HG03045 (cell line): ENCODE data around the gene RALGPS1.

Experiments used
- ATAC-seq: cut with Tn5 transposase; IDR thresholded peaks from one replicate; pipeline ENCODE4 v1.9.1; 2021; ENCODE audit warnings: mild to moderate bottlenecking, moderate library complexity; ENCODE audit not compliant: unreplicated experiment

RALGPS1 gene

DNA sequence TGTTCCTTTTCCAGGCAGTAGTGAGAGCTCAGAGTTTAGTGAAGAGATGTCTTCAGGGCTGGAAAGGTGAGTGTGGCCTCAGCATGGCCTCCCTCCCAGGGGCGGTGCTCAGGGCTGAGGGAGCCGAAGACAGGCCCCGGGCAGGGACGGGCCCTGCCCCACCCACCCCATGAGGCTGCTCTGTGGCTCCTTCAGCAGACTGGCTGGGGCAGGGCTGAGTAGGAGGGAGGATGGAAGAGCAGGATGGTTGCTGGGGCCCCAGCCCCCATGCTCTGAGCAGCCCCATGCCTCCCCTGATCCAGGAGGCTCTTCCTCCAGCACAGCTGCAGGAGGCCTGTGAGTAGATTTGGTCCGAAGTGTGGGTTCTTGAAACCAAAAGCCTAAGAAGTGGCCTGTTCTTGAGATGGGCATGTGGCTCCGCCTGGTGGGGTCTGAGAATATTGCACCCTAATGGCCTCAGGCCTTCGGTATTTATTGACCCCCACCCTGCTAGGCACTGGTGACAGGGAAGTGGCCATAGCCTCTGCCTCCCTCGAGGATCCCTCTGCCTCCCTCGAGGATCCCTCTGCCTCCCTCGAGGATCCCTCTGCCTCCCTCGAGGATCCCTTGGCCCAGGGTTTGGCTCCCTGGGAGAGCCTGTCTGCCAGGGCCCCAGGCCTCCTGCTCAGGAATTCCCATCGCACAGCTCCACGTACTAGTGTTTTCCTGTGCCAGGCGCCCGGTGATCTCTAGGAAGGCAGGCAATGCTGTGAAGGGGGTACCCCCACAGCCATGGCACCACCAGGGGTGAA, 284.6 kb downstream of the RALGPS1 start:
- no peak for ATAC-seq

DNA sequence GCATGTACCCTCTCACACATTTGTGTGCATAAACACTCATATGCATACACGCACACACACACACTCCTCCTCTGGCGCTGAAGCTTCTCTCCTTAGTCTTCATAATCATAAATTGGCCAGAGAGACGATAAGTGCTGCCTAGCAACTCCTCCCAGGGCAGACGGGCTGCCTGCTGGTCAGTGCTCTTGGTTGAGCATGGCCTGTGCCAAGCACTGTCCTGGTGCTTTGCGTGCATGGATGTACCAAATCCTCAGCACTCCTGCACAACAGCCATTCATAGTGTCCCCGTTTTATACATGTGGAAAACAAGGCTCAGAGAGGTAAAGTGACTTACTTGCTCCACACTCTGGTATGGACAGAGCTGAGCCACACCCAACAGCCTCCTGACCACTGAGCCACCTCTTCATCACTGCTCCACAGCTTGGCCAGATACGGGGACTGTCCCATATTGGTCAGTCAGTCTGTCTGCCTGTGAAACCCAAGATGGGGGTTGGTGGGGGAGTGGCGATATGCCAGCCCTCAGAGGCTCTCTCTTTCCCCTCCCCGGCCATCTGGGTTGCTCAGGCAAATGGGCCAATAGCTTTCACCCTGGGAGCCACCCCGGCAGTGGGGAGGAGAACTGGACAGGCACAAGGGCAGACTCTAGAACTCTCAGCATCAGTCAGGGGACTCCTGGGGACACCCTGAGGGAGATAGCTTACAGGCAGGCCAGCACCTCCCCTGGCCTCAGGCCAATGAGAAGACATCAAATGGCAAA, 285.7 kb downstream of the RALGPS1 start:
- ATAC-seq = no peak

DNA sequence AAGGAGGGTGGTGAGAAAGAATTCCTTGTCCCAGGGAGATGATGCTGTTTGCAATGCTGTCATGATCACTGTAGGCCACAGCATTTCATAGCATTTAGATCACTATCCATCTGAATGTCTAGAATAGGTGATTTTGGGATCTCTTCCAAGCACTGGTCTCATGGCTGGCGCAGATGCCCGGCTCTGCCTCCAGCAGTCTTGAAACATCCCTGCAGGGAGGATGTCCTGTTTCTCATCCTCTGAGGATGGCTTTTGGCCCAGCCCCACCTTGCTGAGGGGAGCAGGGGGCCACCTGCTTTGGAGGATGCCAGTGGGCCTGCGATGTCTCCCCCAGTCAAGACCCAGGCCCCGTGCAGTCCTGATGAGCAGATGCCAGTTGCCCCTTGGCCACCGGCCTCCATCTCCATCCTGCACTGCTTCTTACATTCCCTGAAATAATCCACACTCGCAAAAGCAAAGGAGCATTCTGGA, 286.5 kb downstream of the RALGPS1 start:
- no peak for ATAC-seq

DNA sequence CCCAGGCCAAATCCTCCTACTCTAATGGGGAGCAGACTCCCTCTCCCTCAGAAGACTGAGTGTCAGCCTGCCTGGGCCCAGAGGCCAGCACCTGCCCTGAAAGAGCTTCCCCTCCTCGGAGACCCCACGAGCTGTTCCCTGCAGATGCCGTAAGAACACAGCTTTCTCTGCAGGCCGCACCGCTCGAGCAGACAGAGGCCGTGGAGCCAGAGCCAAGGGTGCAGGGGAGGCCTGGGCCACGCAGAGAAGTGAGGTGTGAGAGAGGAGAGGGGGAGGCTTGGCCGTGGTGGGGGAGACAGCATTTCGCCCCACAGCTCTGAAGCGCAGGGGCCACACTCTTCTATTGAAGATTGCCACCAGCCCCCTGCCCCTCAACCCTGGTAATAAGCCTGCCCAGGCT, 287.1 kb downstream of the RALGPS1 start:
- ATAC-seq = no peak

DNA sequence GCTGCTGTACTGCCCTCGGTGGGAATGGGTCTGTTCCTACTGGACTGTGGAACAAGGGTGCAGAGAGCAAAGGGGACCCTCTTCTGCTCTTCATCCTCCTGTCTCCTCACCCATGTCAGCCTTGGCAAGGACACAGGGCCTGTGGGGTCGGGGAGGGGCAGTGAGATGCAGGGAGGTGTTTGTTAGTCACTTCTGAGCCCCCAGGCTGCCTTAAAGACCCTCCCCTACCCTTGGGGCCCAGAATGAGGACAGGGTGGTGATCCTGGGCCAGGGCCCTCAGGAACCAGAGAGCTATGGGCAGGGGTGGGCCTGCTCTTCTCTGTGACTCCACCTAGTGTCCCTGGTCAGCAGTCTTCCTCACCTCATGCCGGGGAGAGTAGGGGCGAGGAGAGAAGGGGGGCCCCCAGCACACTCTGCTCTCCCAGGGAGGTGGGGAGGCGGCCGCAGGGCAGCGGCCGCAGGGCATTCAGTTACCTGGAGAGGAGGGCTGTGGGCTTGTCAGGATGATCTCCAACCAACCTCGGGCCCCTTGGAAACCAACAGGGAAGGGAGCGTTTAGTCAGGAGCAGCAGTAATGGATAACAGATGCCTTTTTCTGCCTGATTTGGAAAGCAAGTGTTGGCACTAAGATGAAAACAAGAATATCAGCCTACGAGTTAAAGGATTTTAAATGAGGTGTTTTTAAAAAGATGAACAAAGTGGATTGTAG, 288.0 kb downstream of the RALGPS1 start:
- ATAC-seq = no peak

DNA sequence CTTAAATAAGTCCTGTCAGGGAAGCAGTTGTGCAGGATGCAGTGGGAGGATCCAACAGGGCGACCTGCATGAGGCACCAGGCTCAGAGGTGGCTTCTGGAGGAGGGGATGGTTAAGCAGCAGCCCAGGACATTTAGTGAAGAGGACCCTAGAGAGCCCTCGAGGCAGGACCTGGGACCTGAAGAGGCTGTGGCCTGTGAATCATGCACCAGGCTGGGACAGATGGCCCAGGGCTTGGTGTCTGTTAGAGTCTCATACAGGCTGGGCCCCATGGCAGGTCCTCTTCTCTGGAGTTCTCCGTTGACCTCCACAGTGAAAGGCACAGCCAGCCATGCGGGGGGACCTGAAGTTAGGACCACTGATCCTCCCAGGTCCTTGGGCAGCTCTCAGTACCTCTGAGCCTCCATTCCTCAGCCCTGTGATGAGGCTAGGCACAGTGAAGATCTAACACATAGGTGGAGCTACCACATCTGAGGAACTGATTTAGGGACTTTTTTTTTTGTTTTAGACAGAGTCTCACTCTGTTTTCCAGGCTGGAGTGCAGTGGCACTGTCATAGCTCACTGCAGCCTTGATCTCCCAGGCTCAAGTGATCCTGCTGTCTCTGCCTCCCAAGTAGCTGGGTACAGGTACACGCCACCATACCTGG, 289.2 kb downstream of the RALGPS1 start:
- no peak for ATAC-seq

DNA sequence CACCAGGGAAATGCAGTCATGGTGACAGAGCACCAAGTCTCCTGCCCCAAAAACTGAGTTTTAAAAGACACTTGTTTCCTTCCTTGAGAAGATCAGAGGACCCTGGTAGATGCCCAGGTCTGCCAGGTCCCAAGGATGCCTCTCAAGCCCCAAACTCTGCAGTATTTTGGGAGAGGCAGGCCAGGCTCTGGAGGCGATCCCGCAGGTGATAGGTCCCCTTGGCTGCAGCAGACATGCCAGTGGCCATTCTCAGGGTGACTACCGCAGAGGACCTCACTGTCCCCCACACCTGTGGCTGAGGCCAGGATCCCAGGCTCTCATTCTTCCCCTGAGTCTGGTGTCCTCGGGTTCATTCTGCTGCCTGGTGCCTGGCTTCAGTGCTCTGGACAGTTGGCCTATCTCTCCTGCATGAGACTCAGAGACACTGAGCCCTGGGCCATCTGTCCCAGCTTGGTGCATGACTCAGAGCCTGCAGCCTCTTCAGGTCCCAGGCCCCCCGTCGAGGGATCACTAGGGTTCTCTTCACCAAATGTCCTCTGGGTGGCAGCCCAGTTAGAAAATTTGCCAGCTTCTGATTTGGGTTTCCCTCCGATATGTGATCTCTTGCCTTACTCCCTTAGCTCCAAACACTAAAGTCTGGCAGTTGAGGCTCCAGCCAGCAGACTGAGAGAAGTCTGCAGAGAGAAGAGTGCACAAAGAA, 290.3 kb downstream of the RALGPS1 start:
- no peak for ATAC-seq

DNA sequence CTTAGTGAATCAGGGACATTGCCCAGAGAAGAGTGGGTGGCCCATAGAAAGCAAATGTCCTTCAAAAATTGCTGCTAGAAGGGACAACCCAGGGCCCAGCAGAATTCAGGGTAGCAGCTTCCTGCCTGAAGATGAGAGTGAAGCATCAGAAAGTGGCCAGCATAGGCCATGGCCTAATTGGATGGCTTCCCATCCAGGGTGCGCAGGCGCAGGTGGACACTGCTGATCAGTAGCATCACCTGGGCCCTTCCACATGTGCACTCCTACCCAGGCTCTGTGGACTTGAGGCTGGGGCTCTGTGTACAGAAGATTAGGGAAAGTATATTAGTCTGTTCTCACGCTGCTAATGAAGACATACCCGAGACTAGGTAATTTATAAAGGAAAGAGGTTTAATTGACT, 291.4 kb downstream of the RALGPS1 start:
- no peak for ATAC-seq

DNA sequence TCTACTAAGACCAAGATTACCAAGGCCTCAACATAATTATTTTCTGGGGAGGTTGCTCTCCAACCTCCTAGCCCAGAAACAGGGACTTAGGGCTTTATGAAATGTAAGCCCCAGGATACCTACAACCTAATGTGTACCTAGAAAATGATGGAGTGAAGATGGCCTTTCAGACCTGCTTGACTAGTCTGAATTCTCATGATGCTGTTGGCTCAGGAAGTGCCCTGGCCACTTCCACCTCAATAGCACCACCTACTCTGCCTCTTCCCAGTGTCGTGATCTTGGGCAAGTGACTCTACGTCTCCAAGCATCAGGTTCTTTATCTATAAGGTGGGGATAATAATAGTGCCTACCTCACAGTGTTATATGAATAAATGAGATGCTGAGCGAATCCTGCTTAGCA, 292.1 kb downstream of the RALGPS1 start:
- ATAC-seq = no peak

DNA sequence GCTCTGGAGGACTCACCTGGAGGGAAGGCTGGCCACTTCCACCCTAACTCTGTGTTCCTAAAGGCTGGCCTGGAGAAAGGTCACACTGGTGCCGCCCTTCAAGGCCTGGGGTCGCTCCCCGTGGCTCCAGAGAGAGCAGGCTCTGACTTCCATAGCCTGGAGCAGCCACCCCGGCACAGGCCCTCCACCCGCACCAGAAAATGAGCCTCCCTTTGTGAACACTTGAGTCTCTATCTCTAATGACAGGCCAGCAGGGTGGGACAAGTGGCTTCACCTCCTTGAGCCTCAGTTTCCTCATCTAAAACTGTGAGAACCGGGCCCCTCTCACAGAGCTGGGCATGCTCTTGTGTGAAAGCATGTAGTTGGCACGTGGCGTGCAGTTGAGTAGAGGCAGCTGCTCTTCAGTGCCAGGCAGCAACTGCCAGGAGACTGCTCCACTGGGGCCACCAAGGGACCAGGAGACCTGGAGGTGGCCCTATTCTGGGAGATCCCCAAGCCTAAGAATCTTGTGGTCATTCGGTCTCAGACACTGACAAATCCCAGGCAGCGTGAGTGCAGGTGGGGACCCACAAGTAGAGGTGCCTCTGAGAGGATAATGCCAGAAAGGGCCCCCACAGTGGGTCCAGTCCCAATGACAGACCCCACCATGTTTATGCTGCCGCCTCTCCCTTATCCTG, 293.3 kb downstream of the RALGPS1 start:
- ATAC-seq = no peak

DNA sequence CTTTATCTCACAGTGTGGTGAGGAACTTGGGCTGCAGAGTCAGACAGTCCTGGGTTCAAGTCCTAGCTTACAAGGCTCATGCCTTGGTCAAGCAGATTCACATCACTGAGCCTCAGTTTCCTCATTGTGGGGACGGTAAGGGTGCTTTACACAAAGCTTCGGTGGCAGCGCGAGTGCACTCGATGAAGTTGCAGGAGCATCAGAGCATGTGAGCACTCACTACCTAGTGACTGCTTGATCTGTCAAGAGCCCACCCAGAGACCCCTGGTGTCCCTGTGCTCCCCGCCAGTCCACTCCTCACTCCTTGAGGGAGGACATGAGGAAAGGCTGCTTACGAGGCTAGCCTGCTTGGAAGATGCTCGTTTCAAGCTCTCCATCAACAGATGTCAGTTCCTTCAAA, 293.8 kb downstream of the RALGPS1 start:
- no peak for ATAC-seq

DNA sequence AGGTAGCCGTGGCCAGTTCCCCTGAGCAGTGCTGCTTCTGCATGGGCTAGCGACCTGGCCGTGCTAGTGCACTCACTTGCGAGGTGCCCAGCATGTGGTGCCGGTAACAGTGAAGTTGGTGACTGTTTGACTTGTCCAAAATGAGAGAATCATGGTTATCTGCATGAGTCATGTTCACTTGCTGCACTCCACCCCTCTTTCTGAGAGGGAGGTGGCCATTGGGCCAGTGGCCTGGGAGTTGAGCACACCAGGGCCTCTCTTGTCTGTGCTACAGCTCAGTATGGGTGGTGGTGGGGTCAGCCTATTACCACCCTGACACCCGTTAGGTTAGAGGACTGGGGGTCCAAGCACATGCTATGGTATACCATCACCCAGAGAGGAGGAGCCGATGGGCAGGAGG, 294.6 kb downstream of the RALGPS1 start:
- ATAC-seq = no peak

DNA sequence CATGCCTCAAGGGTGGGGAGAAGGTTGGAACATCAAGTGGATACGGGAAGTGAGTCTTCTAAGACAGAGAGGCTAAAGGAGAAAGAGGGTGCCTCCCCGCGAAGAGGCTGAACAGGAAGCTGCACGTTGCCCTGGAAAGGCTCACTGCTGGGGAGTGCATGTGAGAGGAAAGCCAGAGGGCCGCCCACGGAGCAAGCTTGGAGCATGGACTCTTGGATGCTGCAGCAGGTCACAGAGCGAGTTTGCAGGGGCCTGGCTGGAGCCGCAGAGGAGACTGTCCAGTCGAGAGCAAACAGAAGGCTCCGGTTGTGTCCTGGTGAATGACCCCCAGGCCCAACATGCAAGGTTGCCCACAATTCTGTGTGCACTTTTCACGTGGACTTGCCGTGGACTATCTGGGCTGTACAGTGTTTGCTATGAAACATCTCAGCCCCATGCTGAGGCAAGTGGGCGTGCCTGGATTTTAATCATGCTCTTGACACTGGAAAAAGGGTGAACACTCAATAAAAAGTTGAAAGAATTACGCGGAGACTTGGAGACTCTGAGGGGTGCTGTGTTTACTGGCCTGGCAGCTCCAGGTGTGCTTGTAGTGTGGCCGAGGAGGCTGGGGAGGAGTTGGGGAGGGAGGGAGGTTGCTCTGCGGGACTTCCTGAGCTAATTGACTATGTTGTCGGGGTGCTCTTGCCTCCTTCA, 295.5 kb downstream of the RALGPS1 start:
- ATAC-seq = no peak

DNA sequence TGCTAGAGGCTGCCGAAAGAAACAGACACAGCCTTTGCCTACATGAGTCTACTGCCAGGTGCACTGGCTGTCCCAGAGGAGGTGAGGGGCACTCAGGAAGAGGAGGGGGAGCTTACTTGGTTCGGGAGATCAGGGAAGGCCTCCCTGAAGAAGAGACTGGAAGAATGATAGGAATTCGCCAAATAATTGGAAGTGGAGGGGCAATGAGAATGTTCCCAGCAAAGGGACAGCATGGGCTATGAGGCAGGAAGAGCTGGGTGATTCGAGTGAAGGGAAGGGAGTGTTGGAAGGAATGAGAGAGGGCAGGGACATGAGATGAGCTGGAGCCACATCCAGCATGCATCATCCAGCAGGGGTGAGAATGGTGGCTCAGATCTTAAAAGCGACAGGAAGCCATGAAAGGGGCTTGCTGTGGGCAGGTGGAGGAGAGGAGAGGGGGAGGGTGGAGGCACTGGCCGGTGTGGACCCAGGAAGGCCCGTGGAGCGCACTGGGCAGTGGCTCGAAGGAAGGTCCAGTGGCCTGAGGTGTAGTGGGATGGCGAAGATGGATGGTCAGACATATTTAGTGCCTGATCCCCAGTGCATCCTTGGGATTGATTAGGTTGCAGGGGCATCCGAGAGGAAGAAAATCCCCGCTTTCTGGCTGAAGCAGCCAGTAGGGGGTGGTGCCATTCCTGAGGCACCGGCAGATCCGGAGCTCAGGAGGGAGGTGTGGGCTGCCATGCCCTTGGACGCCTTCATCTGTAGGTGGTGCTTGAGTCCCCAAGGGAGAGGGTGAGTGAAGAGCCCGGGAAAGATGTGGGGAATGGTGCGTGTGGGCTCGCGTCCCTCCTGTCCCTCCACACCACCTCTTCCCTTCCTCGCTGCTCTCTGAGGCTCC, 296.5 kb downstream of the RALGPS1 start:
- no peak for ATAC-seq

DNA sequence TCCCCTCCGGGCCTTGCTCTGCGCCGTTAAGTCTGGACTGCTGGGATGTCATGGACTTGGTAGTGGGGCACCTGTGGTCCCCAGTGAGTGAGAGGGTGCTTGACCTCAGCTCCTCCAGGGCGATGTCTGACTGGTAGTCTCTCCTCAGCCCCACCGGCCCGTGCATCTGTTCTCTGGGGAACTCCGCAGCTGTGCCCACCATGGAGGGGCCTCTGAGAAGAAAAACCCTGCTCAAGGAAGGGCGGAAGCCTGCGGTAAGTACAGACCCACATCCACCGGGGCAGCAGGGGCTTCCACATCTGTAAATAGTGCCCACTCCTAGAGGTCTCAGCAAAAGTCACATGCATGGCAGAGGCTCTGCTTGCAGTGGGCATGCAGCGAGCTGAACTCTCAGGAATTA, 297.4 kb downstream of the RALGPS1 start:
- no peak for ATAC-seq

DNA sequence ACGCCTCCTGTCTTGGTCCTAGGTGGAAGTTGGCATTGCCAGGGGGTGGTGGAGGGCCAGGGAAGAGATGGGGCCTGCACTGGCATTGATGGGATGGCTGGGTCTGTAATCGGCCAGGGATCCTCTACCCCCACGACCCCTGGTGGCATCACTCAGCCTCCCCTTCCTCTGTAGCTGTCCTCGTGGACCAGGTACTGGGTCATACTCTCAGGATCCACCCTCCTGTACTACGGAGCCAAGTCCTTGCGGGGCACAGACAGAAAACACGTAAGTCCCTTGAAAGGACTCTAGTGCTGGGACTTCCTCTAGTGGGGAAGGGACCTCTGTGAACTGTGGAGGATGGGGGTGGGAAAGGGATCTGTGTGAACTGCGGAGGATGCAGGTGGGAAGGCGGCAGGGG, 297.9 kb downstream of the RALGPS1 start:
- no peak for ATAC-seq

DNA sequence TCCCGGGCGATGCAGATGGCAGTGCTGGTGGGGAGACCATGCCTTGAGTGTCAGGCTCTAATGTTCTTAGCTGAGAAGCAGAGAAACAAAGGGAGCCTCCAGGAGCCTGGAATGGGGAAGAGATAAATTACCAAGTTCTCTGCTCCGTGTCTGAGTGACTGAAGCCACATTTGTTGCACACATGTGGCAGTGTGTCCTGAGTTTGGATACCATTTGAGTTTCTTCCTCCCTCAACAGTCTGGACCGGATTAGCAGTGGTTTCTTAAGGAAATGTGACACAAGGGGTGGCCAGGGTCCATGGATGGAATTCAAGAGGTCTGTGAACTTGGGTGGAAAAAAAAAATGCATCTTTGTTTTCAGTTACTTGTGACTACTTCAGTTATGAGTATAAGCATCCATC, 299.3 kb downstream of the RALGPS1 start:
- ATAC-seq = no peak
